ENCODE measurements around the gene TGFB2. TPM values are rescaled to one million over a fixed set of nuclear protein-coding genes. Genes with fewer than 3 reads are reported as not detected.
A peak's percentile ranks its signal among the peaks of the same experiment; 100 is the strongest.

Gene TGFB2
- total RNA-seq, 1 donor from 2014 or later = 10.2 TPM

GRCh38 chr1:218299416-218299815, 45.7 kb upstream of the TGFB2 start:
- H3K27me3 ChIP-seq (ENCODE audit: low read depth) = no peaks in the 10 kb centered on the region
- H3K4me1 ChIP-seq = peaks cover 4% of the 10 kb centered on the region
- peak; percentile 20 for TF ChIP-seq CTCF (IDR thresholded peaks at IDR 0.05)
- no peak overlapping the region for H3K27ac ChIP-seq
- ATAC-seq = no peak
- H3K4me3 ChIP-seq = no peak overlapping the region
- H3K36me3 ChIP-seq = peaks cover 14% of the 10 kb centered on the region
- no peaks in the 10 kb centered on the region for H3K9me3 ChIP-seq
- no peak for DNase-seq
- intact Hi-C loops (cut with DNase I) = no loop called here

DNA sequence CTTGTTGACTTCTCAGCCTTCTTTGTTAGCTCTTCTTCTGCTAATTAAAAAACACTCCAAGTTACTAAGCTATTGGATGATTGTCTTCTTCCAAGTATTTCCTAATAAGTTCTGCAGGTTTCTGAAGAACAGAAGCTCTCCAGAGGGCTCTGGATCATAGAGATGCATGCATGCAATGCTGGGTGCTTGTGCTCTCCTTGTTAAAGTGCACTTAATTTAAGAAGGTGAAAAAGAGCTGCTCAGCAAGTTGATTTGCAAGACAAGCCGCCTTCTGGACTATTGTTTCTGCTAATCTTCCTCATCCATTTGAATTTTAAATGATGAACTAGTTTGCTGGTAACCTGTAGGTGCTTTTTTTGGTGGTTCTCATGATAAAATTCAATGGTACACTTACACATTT, 43.9 kb upstream of the TGFB2 start:
- DNase-seq (no peak), ATAC-seq (no peak)
- TF ChIP-seq CTCF (IDR thresholded peaks at IDR 0.05) = no peak

DNA sequence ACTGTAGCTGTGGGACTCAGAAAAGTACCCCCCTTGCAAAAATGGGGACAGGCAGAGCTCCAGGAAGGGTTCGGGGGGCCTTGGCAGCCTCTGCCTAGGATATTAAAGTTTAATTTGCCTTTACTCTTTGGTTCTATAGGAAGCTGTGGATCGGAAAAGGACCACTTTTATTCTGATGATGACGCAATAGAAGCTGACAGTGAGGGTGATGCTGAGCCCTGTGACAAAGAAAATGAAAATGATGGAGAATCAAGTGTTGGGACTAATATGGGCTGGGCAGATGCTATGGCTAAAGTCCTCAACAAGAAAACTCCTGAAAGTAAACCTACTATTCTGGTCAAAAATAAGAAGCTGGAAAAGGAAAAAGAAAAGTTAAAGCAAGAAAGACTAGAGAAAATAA, 43.0 kb upstream of the TGFB2 start:
- ATAC-seq = no peak
- H3K27me3 ChIP-seq (ENCODE audit: low read depth) = no peaks in the 10 kb centered on the region
- no peak overlapping the region for H3K4me3 ChIP-seq
- no peak overlapping the region for H3K27ac ChIP-seq
- TF ChIP-seq CTCF (IDR thresholded peaks at IDR 0.05) = no peak
- no peaks in the 10 kb centered on the region for H3K9me3 ChIP-seq
- intact Hi-C loops (cut with DNase I) = no loop called here
- H3K4me1 ChIP-seq = peaks cover 4% of the 10 kb centered on the region
- no peak for DNase-seq
- peaks cover 27% of the 10 kb centered on the region for H3K36me3 ChIP-seq

More for the DNA sequence above, 43.9 kb upstream of the TGFB2 start:
- intact Hi-C loops (cut with DNase I) = no loop called here
- Histone ChIP-seq H3K27me3 (ENCODE audit: low read depth) (no peaks in the 10 kb centered on the region), H3K27ac (no peak overlapping the region), H3K9me3 (no peaks in the 10 kb centered on the region), H3K36me3 (peaks cover 27% of the 10 kb centered on the region), H3K4me1 (peaks cover 4% of the 10 kb centered on the region), H3K4me3 (no peak overlapping the region)

DNA sequence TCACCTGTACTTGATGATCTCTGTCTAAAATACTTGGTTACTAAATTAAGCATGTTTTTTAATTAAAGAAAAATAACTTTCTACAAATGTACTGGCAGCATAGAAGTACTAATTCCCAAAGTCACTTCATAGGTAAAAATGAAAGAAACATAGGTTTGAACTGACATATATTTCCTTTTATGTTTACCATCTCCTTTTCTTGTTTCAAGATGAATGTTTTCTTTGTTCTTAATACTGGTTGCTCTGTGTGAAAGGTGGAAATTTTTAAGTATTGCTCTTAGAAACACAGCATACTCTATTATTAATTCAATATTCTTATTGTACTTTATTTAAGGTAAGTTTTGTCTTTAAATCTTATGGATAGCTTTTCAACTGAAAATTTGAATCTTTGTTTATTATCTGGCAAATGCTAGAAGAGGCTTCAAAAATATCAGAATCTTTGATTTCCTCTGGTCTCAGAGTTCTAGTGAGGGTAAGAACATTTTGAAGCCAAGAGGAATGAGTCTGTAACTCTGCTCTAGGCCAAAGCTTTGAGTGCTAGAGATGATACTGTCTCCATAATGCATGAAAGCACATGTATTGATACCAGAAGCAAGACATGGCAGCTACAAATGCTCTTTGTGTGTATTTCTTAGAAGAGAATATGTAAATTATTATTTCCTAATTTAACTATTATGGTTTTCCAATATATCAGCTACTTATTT, 41.8 kb upstream of the TGFB2 start:
- Histone ChIP-seq H3K9me3 (no peaks in the 10 kb centered on the region), H3K4me1 (peaks cover 4% of the 10 kb centered on the region), H3K27ac (no peak overlapping the region), H3K27me3 (ENCODE audit: low read depth) (no peaks in the 10 kb centered on the region), H3K4me3 (no peak overlapping the region), H3K36me3 (peaks cover 33% of the 10 kb centered on the region)
- ATAC-seq = no peak
- intact Hi-C loops (cut with DNase I) = no loop called here
- DNase-seq = no peak
- TF ChIP-seq CTCF (IDR thresholded peaks at IDR 0.05) = no peak

DNA sequence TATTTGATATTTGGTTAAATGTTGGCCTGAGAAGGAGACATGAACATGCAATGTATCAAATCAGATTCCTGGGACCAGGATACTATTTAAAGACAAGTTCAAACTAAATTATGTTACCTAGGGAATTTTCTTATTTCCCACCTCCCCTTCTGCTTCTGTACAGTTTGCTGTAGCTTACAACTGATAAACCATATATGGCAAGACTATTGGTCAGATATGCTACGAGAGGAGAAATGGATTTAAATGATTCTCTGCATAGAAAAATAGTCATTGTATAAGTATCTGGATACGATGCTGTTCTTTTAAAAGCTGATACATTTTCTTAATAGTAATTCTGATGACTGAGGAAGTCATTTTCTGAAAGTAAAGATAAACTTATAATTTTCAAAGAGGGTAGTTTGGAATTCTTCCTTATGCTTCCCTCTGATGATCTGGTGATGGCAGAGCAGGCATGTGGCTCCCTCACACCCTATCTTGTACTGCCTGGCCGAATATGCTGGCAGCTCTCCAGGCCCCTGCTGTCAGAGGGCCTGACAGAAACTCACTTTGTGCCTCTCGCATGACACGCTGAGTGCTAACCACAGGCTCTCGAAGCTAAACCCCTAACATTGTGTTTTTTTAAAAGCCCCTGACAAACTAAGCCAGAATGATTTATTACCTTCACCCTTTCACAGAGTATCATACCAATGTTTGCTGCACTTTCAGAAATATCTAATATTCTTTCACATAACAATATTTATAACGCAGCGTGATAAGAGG, 40.7 kb upstream of the TGFB2 start:
- no peak for DNase-seq
- Histone ChIP-seq H3K27ac (no peak overlapping the region), H3K36me3 (peaks cover 38% of the 10 kb centered on the region), H3K27me3 (ENCODE audit: low read depth) (no peaks in the 10 kb centered on the region), H3K9me3 (no peaks in the 10 kb centered on the region), H3K4me3 (no peak overlapping the region), H3K4me1 (peaks cover 4% of the 10 kb centered on the region)
- TF ChIP-seq CTCF (IDR thresholded peaks at IDR 0.05) = no peak
- no peak for ATAC-seq
- intact Hi-C loops (cut with DNase I) = no loop called here

All from lower lobe of right lung (tissue), 2 donors.